NK-92 (cell line): ENCODE measurements around the gene RUNX1.

Experiments
- DNase-seq: peaks from one replicate; lab custom pipeline; 2025; ENCODE audit not compliant: unreplicated experiment; lab: John Stamatoyannopoulos, UW

The RUNX1 gene

GRCh38 chr21:35017256-35017655 lies 31.8 kb downstream of the RUNX1 start:
- no peak for DNase-seq

GRCh38 chr21:35016517-35017188 lies 32.4 kb downstream of the RUNX1 start:
- no peak for DNase-seq

- no peak for DNase-seq
These were observed 33.0 kb downstream of the RUNX1 start for GRCh38 chr21:35016071-35016470.

- DNase-seq: no peak
These were observed 33.6 kb downstream of the RUNX1 start for GRCh38 chr21:35015435-35016024.

GRCh38 chr21:35014302-35015041 lies 34.6 kb downstream of the RUNX1 start:
- no peak for DNase-seq

- DNase-seq: no peak
These were observed 37.4 kb downstream of the RUNX1 start for GRCh38 chr21:35011681-35012080.

GRCh38 chr21:35010447-35010846 lies 38.7 kb downstream of the RUNX1 start:
- DNase-seq: no peak

GRCh38 chr21:35007348-35007747 lies 41.8 kb downstream of the RUNX1 start:
- no peak for DNase-seq

GRCh38 chr21:35006771-35007170 lies 42.3 kb downstream of the RUNX1 start:
- no peak for DNase-seq

GRCh38 chr21:35006248-35006647 lies 42.9 kb downstream of the RUNX1 start:
- no peak for DNase-seq

- DNase-seq: no peak
These were observed 43.4 kb downstream of the RUNX1 start for GRCh38 chr21:35005560-35006224.

GRCh38 chr21:35005077-35005476 lies 44.0 kb downstream of the RUNX1 start:
- no peak for DNase-seq

- no peak for DNase-seq
These were observed 44.8 kb downstream of the RUNX1 start for GRCh38 chr21:35004314-35004713.

GRCh38 chr21:35002879-35003722 lies 46.0 kb downstream of the RUNX1 start:
- DNase-seq: no peak

GRCh38 chr21:34999397-34999941 lies 49.6 kb downstream of the RUNX1 start:
- no peak for DNase-seq

- no peak for DNase-seq
These were observed 50.9 kb downstream of the RUNX1 start for GRCh38 chr21:34998176-34998575.

- DNase-seq: no peak
These were observed 51.8 kb downstream of the RUNX1 start for GRCh38 chr21:34997294-34997693.

- no peak for DNase-seq
These were observed 52.6 kb downstream of the RUNX1 start for GRCh38 chr21:34996304-34997101.

- DNase-seq: no peak
These were observed 53.2 kb downstream of the RUNX1 start for GRCh38 chr21:34995979-34996303.
